ENCODE measurements around the gene IRX4. TPM values are rescaled to one million over a fixed set of nuclear protein-coding genes. Genes with fewer than 3 reads are reported as not detected.

The IRX4 gene
- total and polyA plus RNA-seq, 2 experiments from 2014 or later = not detected

GRCh38 chr5:1840741-1841521 is 41.8 kb downstream of the IRX4 start:
- H3K9ac ChIP-seq = no peak overlapping the region
- no peak overlapping the region for H2AFZ ChIP-seq
- H3K27me3 ChIP-seq (replicated peaks; ENCODE audit: insufficient read depth) = peaks cover 30% of the 10 kb centered on the region
- no peaks in the 10 kb centered on the region for H3K79me2 ChIP-seq (ENCODE audit: insufficient read depth)
- H3K9me3 ChIP-seq (ENCODE audit: low read depth) = no peaks in the 10 kb centered on the region
- no peak overlapping the region for H3K4me3 ChIP-seq
- no peak overlapping the region for H3K4me2 ChIP-seq (ENCODE audit: unreplicated experiment)
- DNase-seq = peak; percentile 11
- H3F3A ChIP-seq (ENCODE audit: insufficient read depth) = no peaks in the 10 kb centered on the region
- H3K36me3 ChIP-seq (ENCODE audit: low read depth) = no peaks in the 10 kb centered on the region
- H3K9me2 ChIP-seq (ENCODE audit: insufficient read depth) = no peaks in the 10 kb centered on the region
- TF ChIP-seq EZH2 (IDR thresholded peaks at IDR 0.05; ENCODE audit: insufficient read depth, poor library complexity, severe bottlenecking) (no peak), EZH2phosphoT487 (IDR thresholded peaks at IDR 0.05; ENCODE audit: insufficient read depth, low read depth) (no peak)
- H4K20me1 ChIP-seq (ENCODE audit: insufficient read depth) = no peaks in the 10 kb centered on the region
- 42 to 46% methylated on average over 31 of the region's 31 CpGs for WGBS, 2 experiments (ENCODE audit: low coverage in 1 of 2, low lambda C conversion rate in 2 of 2, missing lambda C conversion rate in 2 of 2)
- in situ Hi-C loops (cut with MboI) = no loop called here
- H3K4me1 ChIP-seq (ENCODE audit: insufficient read depth) = no peaks in the 10 kb centered on the region
- no peak overlapping the region for H3K27ac ChIP-seq

- no peaks in the 10 kb centered on the region for H3K79me2 ChIP-seq (ENCODE audit: insufficient read depth)
- no peaks in the 10 kb centered on the region for H4K20me1 ChIP-seq (ENCODE audit: insufficient read depth)
- no peak overlapping the region for H3K4me3 ChIP-seq
- 49 to 52% methylated on average over 19 to 20 of the region's 20 CpGs for WGBS, 2 experiments (ENCODE audit: low coverage in 1 of 2, low lambda C conversion rate in 2 of 2, missing lambda C conversion rate in 2 of 2)
- no peak overlapping the region for H3K27ac ChIP-seq
- in situ Hi-C loops (cut with MboI) = no loop called here
- no peaks in the 10 kb centered on the region for H3K4me1 ChIP-seq (ENCODE audit: insufficient read depth)
- no peaks in the 10 kb centered on the region for H3K36me3 ChIP-seq (ENCODE audit: low read depth)
- H3K9ac ChIP-seq = no peak overlapping the region
- DNase-seq = no peak
- H3K4me2 ChIP-seq (ENCODE audit: unreplicated experiment) = no peak overlapping the region
- H3F3A ChIP-seq (ENCODE audit: insufficient read depth) = no peaks in the 10 kb centered on the region
- no peaks in the 10 kb centered on the region for H3K9me2 ChIP-seq (ENCODE audit: insufficient read depth)
- no peak overlapping the region for H2AFZ ChIP-seq
- H3K9me3 ChIP-seq (ENCODE audit: low read depth) = no peaks in the 10 kb centered on the region
- TF ChIP-seq EZH2 (IDR thresholded peaks at IDR 0.05; ENCODE audit: insufficient read depth, poor library complexity, severe bottlenecking) (no peak), EZH2phosphoT487 (IDR thresholded peaks at IDR 0.05; ENCODE audit: insufficient read depth, low read depth) (no peak)
- H3K27me3 ChIP-seq (replicated peaks; ENCODE audit: insufficient read depth) = peaks cover 37% of the 10 kb centered on the region
Measured at GRCh38 chr5:1840071-1840547, 42.6 kb downstream of the IRX4 start.

GRCh38 chr5:1838013-1838412 is 44.7 kb downstream of the IRX4 start:
- WGBS, 2 experiments (ENCODE audit: low coverage in 1 of 2, low lambda C conversion rate in 2 of 2, missing lambda C conversion rate in 2 of 2) = 50 to 55% methylated on average over 7 to 9 of the region's 9 CpGs
- no peak for TF ChIP-seq EZH2phosphoT487 (IDR thresholded peaks at IDR 0.05; ENCODE audit: insufficient read depth, low read depth)
- no peak for TF ChIP-seq EZH2 (IDR thresholded peaks at IDR 0.05; ENCODE audit: insufficient read depth, poor library complexity, severe bottlenecking)

GRCh38 chr5:1836891-1837880 is 45.5 kb downstream of the IRX4 start:
- in situ Hi-C loops (cut with MboI) = no loop called here
- H3K79me2 ChIP-seq (ENCODE audit: insufficient read depth) = no peaks in the 10 kb centered on the region
- H3F3A ChIP-seq (ENCODE audit: insufficient read depth) = no peaks in the 10 kb centered on the region
- H3K4me3 ChIP-seq = no peak overlapping the region
- H4K20me1 ChIP-seq (ENCODE audit: insufficient read depth) = no peaks in the 10 kb centered on the region
- TF ChIP-seq EZH2phosphoT487 (IDR thresholded peaks at IDR 0.05; ENCODE audit: insufficient read depth, low read depth) = no peak
- TF ChIP-seq EZH2 (IDR thresholded peaks at IDR 0.05; ENCODE audit: insufficient read depth, poor library complexity, severe bottlenecking) = no peak
- no peak for DNase-seq
- H3K27me3 ChIP-seq (replicated peaks; ENCODE audit: insufficient read depth) = peaks cover 46% of the 10 kb centered on the region
- no peaks in the 10 kb centered on the region for H3K36me3 ChIP-seq (ENCODE audit: low read depth)
- H3K27ac ChIP-seq = no peak overlapping the region
- H3K4me1 ChIP-seq (ENCODE audit: insufficient read depth) = no peaks in the 10 kb centered on the region
- no peaks in the 10 kb centered on the region for H3K9me2 ChIP-seq (ENCODE audit: insufficient read depth)
- H3K4me2 ChIP-seq (ENCODE audit: unreplicated experiment) = no peak overlapping the region
- WGBS, 2 experiments (ENCODE audit: low coverage in 1 of 2, low lambda C conversion rate in 2 of 2, missing lambda C conversion rate in 2 of 2) = 63 to 65% methylated on average over 29 to 32 of the region's 32 CpGs
- H3K9me3 ChIP-seq (ENCODE audit: low read depth) = no peaks in the 10 kb centered on the region
- H3K9ac ChIP-seq = no peak overlapping the region
- H2AFZ ChIP-seq = no peak overlapping the region

More at GRCh38 chr5:1838013-1838412, 44.7 kb downstream of the IRX4 start:
- no peaks in the 10 kb centered on the region for H3F3A ChIP-seq (ENCODE audit: insufficient read depth)
- H3K9ac ChIP-seq = no peak overlapping the region
- in situ Hi-C loops (cut with MboI) = no loop called here
- H3K79me2 ChIP-seq (ENCODE audit: insufficient read depth) = no peaks in the 10 kb centered on the region
- peaks cover 46% of the 10 kb centered on the region for H3K27me3 ChIP-seq (replicated peaks; ENCODE audit: insufficient read depth)
- H3K4me3 ChIP-seq = no peak overlapping the region
- H3K4me2 ChIP-seq (ENCODE audit: unreplicated experiment) = no peak overlapping the region
- H3K27ac ChIP-seq = no peak overlapping the region
- no peak overlapping the region for H2AFZ ChIP-seq
- no peak for DNase-seq
- no peaks in the 10 kb centered on the region for H3K9me3 ChIP-seq (ENCODE audit: low read depth)
- no peaks in the 10 kb centered on the region for H4K20me1 ChIP-seq (ENCODE audit: insufficient read depth)
- no peaks in the 10 kb centered on the region for H3K4me1 ChIP-seq (ENCODE audit: insufficient read depth)
- H3K9me2 ChIP-seq (ENCODE audit: insufficient read depth) = no peaks in the 10 kb centered on the region
- no peaks in the 10 kb centered on the region for H3K36me3 ChIP-seq (ENCODE audit: low read depth)

All from GM23248 (cell line).